Activated effector memory CD4-positive, alpha-beta T cell treated with Interleukin-2 at 50 U/mL for 16 hours (primary cell): ENCODE data around the gene TRIM41.
"Not testable (repeated sequence)": the region's sequence is repeated elsewhere in the genome, so short reads cannot be mapped to it uniquely, and the experiment has no call there.

Experiments
- DNase-seq: peaks from one replicate; pipeline ENCODE4 v3.0.0-alpha.2; 2020

Gene TRIM41

DNA sequence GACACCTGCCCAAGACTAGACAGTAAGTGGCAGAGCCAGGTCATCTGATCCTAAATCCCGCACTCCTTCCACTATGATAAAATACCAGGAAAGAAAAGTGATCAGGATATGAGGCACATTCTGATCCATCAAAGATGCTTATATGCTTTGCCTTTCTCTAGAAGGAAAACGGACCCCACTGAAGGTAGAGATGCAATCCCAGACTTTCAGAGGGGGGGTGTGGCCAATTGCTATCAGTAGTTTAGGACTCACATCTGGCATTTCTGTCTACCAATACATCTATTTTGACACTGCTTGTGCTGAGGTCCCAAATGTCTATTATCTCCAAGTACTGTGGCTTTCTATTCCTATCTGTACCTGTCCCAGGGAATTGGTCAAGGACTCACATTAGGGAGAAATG is 36.2 kb downstream of the TRIM41 start:
- no peak for DNase-seq

DNA sequence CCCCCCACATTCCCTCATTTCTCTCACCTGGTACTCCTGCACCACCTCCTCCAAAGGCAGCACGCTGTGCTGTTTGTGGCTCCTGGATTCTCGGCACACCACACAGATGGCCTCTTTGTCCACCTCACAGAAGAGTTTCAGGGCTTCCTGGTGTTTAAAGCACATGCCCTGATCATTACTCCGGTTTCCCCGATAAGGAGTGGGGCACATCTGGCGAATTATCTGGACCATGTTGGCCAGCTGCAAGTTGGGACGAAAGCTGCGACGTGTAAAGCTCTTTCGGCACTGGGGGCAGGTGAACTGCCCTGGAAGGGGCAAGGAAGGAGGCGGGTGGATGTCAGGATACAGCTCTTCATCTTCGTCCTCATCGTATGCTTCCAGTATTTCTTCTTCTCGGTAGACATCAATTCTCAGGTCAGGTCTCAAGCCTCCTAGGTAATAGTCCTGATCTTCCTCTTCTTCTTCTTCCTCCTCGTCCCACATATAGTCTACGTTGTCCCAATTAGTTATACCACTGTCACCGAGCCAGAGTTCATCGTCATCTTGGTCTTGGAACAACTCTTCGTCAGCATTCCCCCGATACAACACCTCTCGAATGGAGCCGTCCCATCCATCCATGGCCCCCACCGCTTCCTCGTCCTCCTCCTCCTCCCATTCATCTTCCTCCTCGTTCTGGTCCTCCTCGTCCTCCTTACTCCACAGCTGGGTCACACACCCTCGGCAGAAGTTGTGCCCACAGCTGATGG is 37.1 kb downstream of the TRIM41 start:
- DNase-seq = no peak

DNA sequence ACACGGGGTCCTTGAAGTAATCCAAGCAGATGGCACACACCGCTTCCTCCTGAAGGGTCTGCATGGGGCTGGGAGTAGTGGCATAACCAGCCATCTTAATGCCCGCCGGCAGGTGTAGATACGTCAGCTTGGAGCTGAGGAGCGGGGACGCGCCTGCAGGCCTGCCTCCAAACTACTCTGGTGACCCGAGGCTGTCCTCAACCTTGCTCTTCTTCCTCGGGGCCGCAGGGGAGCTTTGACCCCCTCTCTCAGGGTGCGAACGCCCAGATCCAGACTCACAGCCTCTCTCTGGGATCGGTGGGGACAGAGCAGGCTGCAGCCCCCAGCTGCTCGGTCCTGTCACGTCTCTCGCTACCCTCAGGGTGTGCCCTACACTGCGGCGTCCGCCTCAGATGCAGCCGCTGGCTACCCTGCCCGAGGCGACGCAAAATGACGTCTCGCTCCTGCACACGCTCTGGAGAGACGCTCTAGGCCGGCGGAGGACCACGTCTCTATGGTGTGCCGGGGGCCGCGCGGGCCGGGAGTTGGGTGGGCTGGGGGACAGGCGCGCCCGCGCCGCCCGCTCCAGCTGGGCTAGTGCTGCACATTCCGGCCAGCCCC is 37.7 kb downstream of the TRIM41 start, which contains the start of gene TRIM52:
Gene TRIM52 (minus strand): TSS at position 424 of the 600 bp plus-strand sequence. CDS start 330 bp downstream, at position 94.
- peak; percentile 86 for DNase-seq

DNA sequence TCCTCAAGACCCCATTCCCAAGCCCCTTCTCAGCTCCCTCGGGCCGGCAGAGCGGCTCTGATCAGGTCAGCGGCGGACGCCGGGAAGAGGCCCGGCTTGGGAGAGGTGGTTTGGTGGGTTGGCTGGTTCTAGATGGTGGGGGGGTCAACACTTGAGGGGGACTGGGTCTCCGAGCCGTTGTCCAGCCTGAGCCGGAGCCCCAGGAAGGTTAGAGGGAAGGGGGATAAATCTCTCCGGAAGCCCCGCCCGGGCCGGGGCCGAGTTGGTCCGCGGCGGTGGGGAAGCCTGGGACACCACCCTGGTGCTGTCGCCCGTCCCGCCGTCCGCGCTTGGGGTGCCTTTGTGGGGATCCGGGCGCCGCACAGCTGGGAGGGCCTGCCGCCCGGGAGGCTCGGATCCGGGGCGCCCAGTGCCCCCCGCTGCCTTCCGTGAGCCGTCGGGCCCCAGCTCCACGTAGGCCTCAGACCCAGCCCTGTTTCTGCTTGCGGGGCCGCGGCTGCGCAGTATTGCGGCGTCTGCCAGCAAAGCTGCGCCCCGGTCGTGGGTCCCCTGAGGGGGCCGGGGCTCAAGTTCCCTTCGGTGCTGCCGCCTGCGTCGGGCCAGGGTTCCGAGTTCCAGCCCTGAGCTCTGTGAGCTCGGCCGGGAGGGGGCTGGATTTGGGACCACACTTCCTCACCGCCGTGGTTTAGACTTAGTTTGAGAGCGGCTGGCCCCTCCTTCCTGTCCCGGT is 38.4 kb downstream of the TRIM41 start:
- peak; percentile 75 for DNase-seq

DNA sequence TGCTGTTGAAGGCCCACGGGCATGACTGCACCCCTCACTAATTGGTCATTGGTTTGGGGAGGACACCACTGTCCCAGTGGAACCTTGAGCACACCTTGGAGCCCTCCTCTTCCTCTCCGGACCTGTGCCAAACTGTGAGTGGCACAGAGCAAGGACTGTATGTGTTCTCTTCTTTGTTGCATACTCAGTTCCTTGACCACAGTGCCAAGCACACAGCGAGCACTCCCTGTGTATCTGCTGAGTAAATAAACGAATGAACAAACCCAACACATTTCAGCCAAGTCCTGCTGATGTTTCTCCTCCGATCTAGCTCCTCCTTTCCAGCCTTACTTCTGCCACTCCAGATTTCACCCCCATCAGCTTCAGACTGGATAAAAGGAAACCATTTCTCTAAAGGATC is 40.6 kb downstream of the TRIM41 start:
- DNase-seq = no peak

DNA sequence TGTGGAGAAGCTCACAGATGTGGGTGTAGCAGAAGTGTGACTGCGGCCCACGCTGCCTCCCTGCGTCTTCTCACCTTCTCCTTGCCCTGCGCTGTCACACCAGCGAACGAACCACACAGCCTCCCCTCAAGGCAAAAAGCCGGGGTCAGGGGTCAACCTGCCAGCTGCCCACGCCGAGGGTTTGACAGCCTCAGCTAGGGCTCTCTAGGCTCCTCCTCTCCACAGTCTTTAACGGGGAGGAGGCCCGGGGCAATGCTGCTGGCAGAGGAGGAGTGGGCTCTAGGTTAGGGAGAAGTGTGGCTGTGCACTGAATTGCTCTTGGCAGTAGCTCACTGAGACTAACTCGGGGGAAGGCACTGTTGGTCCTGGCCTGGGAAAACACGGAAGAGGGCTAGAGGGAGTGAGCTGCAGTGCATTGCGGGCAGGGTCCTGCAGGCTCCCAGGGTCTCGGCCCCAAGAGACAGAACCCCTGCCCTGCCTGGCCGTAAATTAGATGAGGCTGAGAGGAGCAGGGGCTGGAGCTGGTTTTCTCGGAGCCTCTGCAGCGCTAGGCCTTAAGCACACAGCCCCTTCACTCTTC is 42.1 kb downstream of the TRIM41 start:
- no peak for DNase-seq

DNA sequence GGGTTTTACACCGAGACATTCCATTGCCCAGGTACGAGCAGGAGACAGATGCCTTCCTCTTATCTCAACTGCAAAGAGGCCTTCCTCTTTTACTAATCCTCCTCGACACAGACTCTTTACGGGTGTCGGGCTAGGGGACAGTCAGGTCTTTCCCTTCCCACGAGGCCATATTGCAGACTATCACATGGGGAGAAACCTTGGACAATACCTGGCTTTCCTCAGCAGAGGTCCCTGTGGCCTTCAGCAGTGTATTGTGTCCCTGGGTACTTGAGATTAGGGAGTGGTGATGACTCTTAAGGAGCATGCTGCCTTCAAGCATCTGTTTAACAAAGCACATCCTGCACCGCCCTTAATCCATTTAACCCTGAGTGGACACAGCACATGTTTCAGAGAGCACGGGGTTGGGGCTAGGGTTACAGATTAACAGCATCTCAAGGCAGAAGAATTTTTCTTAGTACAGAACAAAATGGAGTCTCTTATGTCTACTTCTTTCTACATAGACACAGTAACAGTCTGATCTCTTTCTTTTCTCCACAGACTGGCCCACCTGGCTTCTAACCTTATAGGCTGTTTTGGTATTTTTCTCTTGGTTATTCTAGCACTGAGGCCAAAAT is 44.3 kb downstream of the TRIM41 start:
- DNase-seq = not testable (repeated sequence)

DNA sequence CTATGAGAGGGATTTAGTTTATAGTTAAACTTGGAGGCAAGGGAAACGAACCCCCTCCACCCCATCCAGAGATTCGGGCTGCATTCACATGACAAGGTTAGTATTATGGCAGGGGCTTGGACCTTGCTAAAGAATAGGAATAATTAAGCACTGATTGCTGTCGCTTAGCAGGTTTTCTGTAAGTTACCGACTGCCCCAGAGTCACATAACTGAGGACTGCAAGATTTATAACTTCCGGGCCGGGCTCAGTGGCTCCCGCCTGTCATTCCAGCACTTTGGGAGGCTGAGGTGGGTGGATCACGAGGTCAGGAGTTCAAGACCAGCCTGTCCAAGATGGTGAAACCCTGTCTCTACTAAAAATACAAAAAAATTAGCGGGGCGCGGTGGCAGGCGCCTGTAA is 44.8 kb downstream of the TRIM41 start:
- not testable (repeated sequence) for DNase-seq

DNA sequence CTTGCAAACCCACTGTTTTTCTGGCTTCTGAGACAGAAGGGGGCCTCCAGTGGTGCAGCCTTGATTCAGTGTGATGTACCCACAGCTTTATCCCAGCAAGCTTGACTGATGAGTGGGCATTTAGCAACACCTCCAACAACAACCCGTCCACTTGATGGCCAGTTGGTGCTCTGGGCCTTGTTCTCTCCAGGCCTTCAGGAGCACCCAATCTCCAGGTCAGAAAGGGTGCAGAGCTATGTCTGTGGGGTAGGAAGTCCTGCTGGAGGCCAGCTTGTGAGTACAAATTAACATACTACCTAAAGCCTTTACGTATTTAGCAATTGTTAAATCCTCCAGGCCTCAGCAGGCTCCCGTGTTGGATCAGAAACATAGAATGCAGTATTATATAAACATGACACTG is 48.0 kb downstream of the TRIM41 start:
- no peak for DNase-seq

DNA sequence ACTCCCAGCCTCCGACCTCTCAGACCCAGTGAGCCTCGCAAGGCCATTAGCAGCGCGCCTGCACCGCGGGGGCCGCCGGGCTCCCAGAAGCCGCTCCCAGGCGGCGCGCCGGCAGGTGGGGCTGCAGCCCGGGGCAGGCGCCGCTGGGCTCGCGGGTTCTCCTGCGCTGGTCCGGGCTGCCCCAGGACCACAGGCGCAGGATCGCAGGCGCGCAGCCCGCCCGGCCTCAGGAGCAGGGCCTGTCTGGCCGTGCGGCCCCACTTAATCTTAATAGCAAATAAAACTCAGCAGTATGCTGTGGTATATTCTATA is 50.3 kb downstream of the TRIM41 start:
- not testable (repeated sequence) for DNase-seq

DNA sequence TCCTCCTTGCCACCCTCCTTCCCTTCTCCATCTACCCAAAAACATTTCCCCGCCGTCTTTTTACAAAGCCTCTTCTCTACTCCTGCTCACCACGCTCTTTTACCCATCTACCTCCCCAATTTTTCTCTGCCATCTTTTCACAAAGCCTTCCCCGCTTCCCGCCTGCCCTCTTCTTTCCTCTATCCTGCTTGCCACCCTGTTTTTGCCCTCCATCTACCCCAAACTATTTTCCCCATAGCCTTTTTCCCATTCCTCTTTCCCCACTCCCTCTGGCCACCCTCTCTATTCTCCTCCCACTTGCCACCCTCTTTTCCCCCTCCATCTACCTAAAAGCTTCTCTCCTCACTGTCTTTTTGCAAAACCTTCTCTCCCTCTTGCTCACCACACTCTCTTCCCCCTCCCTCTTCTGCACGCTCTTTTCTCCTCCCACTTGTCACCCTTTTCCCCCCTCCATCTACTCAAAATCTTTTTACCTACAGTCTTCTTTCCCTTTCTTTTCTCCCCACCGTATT is 57.2 kb downstream of the TRIM41 start:
- no peak for DNase-seq

DNA sequence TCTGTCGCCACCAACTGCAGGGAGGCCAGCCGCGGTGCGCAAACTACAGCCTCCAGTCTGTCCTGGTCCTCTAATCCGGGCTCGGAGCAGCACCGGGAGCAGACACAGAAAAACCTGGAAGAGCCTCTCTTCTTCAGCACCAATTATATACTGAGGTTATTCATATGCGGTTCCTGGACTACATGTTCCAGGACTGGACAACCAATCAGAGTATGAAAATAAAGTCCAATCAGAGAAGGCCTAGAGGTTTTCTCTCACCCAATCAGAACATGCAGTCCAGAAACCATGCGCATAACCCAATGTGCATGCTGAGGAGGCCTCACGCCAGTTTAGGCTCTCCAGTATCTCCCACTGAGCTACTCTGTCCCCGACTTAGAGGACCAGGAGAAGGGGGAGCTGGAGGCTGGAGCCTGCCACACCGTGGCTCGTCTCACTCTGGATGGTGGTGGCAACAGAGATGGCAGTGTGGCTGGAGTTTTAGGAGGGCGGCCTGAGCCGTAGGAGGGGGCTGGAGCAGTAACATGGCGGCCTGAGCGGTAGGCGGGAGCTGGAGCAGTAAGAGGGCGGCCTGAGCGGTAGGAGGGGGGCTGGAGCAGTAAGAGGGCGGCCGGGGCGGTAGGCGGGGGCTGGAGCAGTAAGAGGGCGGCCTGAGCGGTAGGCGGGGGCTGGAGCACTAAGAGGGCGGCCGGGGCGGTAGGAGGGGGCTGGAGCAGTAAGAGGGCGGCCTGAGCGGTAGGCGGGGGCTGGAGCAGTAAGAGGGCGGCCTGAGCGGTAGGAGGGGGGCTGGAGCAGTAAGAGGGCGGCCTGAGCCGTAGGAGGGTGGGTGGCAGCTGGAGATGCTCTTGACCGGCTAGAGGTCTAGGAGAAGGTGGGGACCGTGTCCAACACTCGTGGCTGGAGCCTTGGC is 58.2 kb downstream of the TRIM41 start:
- DNase-seq = no peak

DNA sequence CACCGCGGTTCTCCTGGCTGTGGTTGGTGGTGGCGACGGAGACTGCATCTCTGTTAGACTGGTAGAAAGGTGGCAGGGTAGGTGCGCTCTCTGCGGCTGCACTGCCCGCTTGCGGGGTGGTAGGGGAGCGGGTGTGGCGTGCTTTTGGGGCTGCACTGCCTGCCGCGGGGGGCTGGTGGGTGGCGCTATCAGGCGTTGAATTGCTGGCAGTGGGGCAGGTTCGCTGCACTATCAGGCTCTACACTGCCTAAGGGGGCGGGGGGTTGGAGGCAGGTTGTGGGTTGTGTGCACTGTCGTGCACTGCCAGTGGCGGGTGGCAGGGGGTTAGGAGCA is 58.9 kb downstream of the TRIM41 start:
- no peak for DNase-seq

DNA sequence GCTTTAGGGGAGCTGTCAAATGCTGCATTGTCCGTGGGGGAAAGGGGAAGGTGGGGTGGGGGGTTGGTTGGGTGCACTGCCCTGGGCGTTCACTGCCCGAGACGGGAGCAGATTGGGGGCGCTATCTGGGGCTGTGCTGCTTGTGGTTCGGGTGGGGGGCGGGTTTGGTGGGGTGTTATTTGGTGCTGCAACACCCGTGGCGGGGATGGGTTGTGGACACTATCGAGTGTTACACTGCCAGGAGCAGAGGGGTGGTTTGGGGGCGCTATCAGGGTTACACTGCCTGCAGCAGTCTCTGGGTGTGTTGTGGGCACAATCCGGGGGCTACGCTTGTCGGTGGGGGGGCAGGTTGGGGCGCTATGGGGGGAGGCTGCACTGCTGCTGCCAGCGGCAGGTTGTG is 59.3 kb downstream of the TRIM41 start:
- DNase-seq = not testable (repeated sequence)

DNA sequence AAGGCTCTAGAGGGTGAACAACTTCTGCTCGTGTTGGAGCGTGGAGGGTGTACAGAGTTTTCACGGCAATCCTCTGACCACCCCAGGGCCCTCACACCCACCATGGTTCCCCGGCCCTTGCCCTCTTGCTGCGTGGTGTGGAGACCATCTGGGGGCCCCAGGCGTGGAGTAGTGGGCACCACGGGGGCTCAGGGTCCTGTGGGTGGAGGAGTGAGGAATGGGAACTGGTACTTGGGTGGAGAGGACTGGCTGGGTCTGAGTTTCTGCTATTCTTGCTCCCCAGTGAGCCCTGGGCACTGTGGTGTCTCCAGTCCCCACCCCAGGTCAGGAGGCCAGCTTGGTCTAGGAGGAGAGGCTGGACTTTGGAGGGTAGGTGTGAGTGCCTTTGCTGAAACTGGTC is 59.8 kb downstream of the TRIM41 start:
- DNase-seq = no peak

DNA sequence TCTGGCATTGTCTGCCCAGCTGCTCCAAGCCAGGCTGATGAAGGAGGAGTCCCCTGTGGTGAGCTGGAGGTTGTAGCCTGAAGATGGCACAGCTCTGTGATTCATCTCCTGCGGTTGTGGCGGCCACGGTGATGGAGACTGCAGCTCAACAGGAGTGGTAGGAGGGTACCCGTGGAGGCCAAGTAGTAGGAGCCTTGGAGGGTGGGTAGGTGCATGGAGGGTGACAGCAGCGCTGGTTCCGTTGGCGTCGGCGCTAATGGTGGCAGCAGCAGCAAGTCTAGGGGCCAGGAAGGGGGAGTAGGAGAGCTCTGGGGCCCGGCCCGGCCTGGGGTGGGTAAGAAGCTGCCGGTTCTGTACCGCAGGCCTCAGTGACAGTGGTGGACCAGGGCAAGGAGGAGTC is 60.3 kb downstream of the TRIM41 start:
- no peak for DNase-seq

DNA sequence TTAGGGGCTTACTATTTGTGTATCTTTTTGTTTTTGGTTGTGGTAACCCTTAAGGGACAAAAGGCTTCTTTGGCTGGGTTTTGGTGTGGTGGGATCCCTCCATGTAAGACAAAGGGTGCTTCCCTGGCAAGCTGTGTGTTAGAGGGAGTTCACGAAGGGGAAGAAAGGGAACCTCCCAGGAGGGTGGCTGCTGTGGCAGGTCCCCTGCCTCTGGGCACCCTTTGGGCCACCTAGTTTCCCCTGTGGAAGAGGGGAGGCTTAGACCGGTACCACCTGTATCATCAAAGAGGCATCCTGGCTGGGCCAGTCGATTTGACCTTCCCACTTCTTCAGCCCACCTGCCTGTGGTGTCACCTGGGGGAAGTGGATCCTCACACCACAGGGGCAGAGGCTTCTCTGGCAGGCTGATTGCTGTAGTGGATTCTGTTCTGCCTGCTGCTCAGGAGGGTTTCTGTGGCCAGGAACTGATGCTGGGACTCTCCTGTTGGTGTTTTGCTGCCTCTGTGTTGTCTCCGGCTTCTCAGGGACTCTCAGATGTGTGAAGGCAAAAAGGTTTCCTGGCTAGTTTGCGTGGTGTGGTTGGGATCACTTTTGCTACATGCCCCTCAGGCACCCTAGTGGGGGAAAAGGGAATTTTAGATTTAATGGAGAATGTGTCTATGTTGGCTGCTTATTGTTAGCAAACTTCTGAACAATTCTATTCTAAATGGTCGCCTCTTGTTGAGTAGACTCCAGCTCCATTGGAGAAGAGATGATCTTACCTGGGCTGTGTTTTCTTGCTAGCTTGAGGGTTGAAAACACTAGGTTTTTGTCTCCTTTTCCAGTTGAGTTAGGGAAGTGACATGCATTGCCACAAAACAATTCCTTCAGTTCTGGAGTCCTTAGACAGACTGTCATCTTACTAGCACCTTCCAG is 61.0 kb downstream of the TRIM41 start:
- not testable (repeated sequence) for DNase-seq
